ENCODE data around the gene HRG.

The HRG gene

GRCh38 chr3:186663361-186664118 lies 2.3 kb upstream of the HRG start:
- Histone ChIP-seq H3K9ac (ENCODE audit: low read depth, low read length) (no peak overlapping the region), H3K36me3 (ENCODE audit: insufficient read depth, low read length) (no peaks in the 10 kb centered on the region), H3K9me3 (replicated peaks; ENCODE audit: low read length) (no peaks in the 10 kb centered on the region), H3K27me3 (ENCODE audit: control insufficient read depth, insufficient read depth, low read length) (peaks cover 34% of the 10 kb centered on the region), H3K4me3 (ENCODE audit: low read length) (no peak overlapping the region), H3K4me2 (ENCODE audit: low read length) (no peak overlapping the region), H3K4me1 (ENCODE audit: control insufficient read depth, insufficient read depth, low read length) (no peaks in the 10 kb centered on the region)

- no peaks in the 10 kb centered on the region for H3K4me1 ChIP-seq (ENCODE audit: control insufficient read depth, insufficient read depth, low read length)
- H3K9ac ChIP-seq (ENCODE audit: low read depth, low read length), result no peak overlapping the region
- no peak overlapping the region for H3K4me2 ChIP-seq (ENCODE audit: low read length)
- no peaks in the 10 kb centered on the region for H3K36me3 ChIP-seq (ENCODE audit: insufficient read depth, low read length)
- H3K4me3 ChIP-seq (ENCODE audit: low read length), result no peak overlapping the region
- no peaks in the 10 kb centered on the region for H3K9me3 ChIP-seq (replicated peaks; ENCODE audit: low read length)
- peaks cover 34% of the 10 kb centered on the region for H3K27me3 ChIP-seq (ENCODE audit: control insufficient read depth, insufficient read depth, low read length)
Measured at GRCh38 chr3:186664119-186664495, 1.7 kb upstream of the HRG start.

- Histone ChIP-seq H3K4me1 (ENCODE audit: control insufficient read depth, insufficient read depth, low read length) (no peaks in the 10 kb centered on the region), H3K9ac (ENCODE audit: low read depth, low read length) (no peak overlapping the region), H3K4me2 (ENCODE audit: low read length) (no peak overlapping the region), H3K9me3 (replicated peaks; ENCODE audit: low read length) (no peaks in the 10 kb centered on the region), H3K27me3 (ENCODE audit: control insufficient read depth, insufficient read depth, low read length) (peaks cover 34% of the 10 kb centered on the region), H3K4me3 (ENCODE audit: low read length) (no peak overlapping the region), H3K36me3 (ENCODE audit: insufficient read depth, low read length) (no peaks in the 10 kb centered on the region)
Measured at GRCh38 chr3:186664506-186664905, 1.3 kb upstream of the HRG start.

GRCh38 chr3:186668426-186668825 lies 2.6 kb downstream of the HRG start:
- no peaks in the 10 kb centered on the region for H3K9me3 ChIP-seq (replicated peaks; ENCODE audit: low read length)
- peaks cover 39% of the 10 kb centered on the region for H3K27me3 ChIP-seq (ENCODE audit: control insufficient read depth, insufficient read depth, low read length)
- H3K36me3 ChIP-seq (ENCODE audit: insufficient read depth, low read length), result no peaks in the 10 kb centered on the region
- H3K9ac ChIP-seq (ENCODE audit: low read depth, low read length), result no peak overlapping the region
- H3K4me3 ChIP-seq (ENCODE audit: low read length), result no peak overlapping the region
- no peak overlapping the region for H3K4me2 ChIP-seq (ENCODE audit: low read length)
- H3K4me1 ChIP-seq (ENCODE audit: control insufficient read depth, insufficient read depth, low read length), result no peaks in the 10 kb centered on the region

- no peak overlapping the region for H3K4me2 ChIP-seq (ENCODE audit: low read length)
- H3K9me3 ChIP-seq (replicated peaks; ENCODE audit: low read length), result no peaks in the 10 kb centered on the region
- H3K9ac ChIP-seq (ENCODE audit: low read depth, low read length), result no peak overlapping the region
- no peaks in the 10 kb centered on the region for H3K36me3 ChIP-seq (ENCODE audit: insufficient read depth, low read length)
- peaks cover 40% of the 10 kb centered on the region for H3K27me3 ChIP-seq (ENCODE audit: control insufficient read depth, insufficient read depth, low read length)
- H3K4me3 ChIP-seq (ENCODE audit: low read length), result no peak overlapping the region
- H3K4me1 ChIP-seq (ENCODE audit: control insufficient read depth, insufficient read depth, low read length), result no peaks in the 10 kb centered on the region
Measured at GRCh38 chr3:186669378-186670084, 3.7 kb downstream of the HRG start.

GRCh38 chr3:186670155-186670554 lies 4.3 kb downstream of the HRG start:
- H3K4me3 ChIP-seq (ENCODE audit: low read length), result no peak overlapping the region
- H3K9ac ChIP-seq (ENCODE audit: low read depth, low read length), result no peak overlapping the region
- H3K4me1 ChIP-seq (ENCODE audit: control insufficient read depth, insufficient read depth, low read length), result no peaks in the 10 kb centered on the region
- H3K9me3 ChIP-seq (replicated peaks; ENCODE audit: low read length), result no peaks in the 10 kb centered on the region
- H3K36me3 ChIP-seq (ENCODE audit: insufficient read depth, low read length), result no peaks in the 10 kb centered on the region
- no peak overlapping the region for H3K4me2 ChIP-seq (ENCODE audit: low read length)
- H3K27me3 ChIP-seq (ENCODE audit: control insufficient read depth, insufficient read depth, low read length), result peaks cover 43% of the 10 kb centered on the region

- H3K9me3 ChIP-seq (replicated peaks; ENCODE audit: low read length), result no peaks in the 10 kb centered on the region
- H3K4me3 ChIP-seq (ENCODE audit: low read length), result no peak overlapping the region
- H3K4me1 ChIP-seq (ENCODE audit: control insufficient read depth, insufficient read depth, low read length), result no peaks in the 10 kb centered on the region
- H3K27me3 ChIP-seq (ENCODE audit: control insufficient read depth, insufficient read depth, low read length), result peaks cover 36% of the 10 kb centered on the region
- H3K36me3 ChIP-seq (ENCODE audit: insufficient read depth, low read length), result no peaks in the 10 kb centered on the region
- H3K9ac ChIP-seq (ENCODE audit: low read depth, low read length), result no peak overlapping the region
- H3K4me2 ChIP-seq (ENCODE audit: low read length), result no peak overlapping the region
Measured at GRCh38 chr3:186671051-186671450, 5.2 kb downstream of the HRG start.

- Histone ChIP-seq H3K4me2 (ENCODE audit: low read length) (no peak overlapping the region), H3K36me3 (ENCODE audit: insufficient read depth, low read length) (no peaks in the 10 kb centered on the region), H3K9me3 (replicated peaks; ENCODE audit: low read length) (no peaks in the 10 kb centered on the region), H3K9ac (ENCODE audit: low read depth, low read length) (no peak overlapping the region), H3K4me3 (ENCODE audit: low read length) (no peak overlapping the region), H3K27me3 (ENCODE audit: control insufficient read depth, insufficient read depth, low read length) (peaks cover 38% of the 10 kb centered on the region), H3K4me1 (ENCODE audit: control insufficient read depth, insufficient read depth, low read length) (no peaks in the 10 kb centered on the region)
Measured at GRCh38 chr3:186678604-186679003, 12.8 kb downstream of the HRG start.

- H3K36me3 ChIP-seq (ENCODE audit: insufficient read depth, low read length), result no peaks in the 10 kb centered on the region
- H3K27me3 ChIP-seq (ENCODE audit: control insufficient read depth, insufficient read depth, low read length), result peaks cover 32% of the 10 kb centered on the region
- H3K4me3 ChIP-seq (ENCODE audit: low read length), result no peak overlapping the region
- H3K9me3 ChIP-seq (replicated peaks; ENCODE audit: low read length), result no peaks in the 10 kb centered on the region
- no peak overlapping the region for H3K4me2 ChIP-seq (ENCODE audit: low read length)
- H3K4me1 ChIP-seq (ENCODE audit: control insufficient read depth, insufficient read depth, low read length), result no peaks in the 10 kb centered on the region
- H3K9ac ChIP-seq (ENCODE audit: low read depth, low read length), result no peak overlapping the region
Measured at GRCh38 chr3:186679151-186679550, 13.3 kb downstream of the HRG start.

GRCh38 chr3:186680869-186681268 lies 15.1 kb downstream of the HRG start:
- Histone ChIP-seq H3K4me1 (ENCODE audit: control insufficient read depth, insufficient read depth, low read length) (no peaks in the 10 kb centered on the region), H3K27me3 (ENCODE audit: control insufficient read depth, insufficient read depth, low read length) (peaks cover 21% of the 10 kb centered on the region), H3K4me3 (ENCODE audit: low read length) (no peak overlapping the region), H3K36me3 (ENCODE audit: insufficient read depth, low read length) (no peaks in the 10 kb centered on the region), H3K9ac (ENCODE audit: low read depth, low read length) (no peak overlapping the region), H3K9me3 (replicated peaks; ENCODE audit: low read length) (no peaks in the 10 kb centered on the region), H3K4me2 (ENCODE audit: low read length) (no peak overlapping the region)

GRCh38 chr3:186682812-186683211 lies 17.0 kb downstream of the HRG start:
- H3K4me3 ChIP-seq (ENCODE audit: low read length), result no peak overlapping the region
- H3K36me3 ChIP-seq (ENCODE audit: insufficient read depth, low read length), result no peaks in the 10 kb centered on the region
- peaks cover 21% of the 10 kb centered on the region for H3K27me3 ChIP-seq (ENCODE audit: control insufficient read depth, insufficient read depth, low read length)
- no peak overlapping the region for H3K4me2 ChIP-seq (ENCODE audit: low read length)
- no peak overlapping the region for H3K9ac ChIP-seq (ENCODE audit: low read depth, low read length)
- no peaks in the 10 kb centered on the region for H3K9me3 ChIP-seq (replicated peaks; ENCODE audit: low read length)
- H3K4me1 ChIP-seq (ENCODE audit: control insufficient read depth, insufficient read depth, low read length), result no peaks in the 10 kb centered on the region

- H3K4me3 ChIP-seq (ENCODE audit: low read length), result no peak overlapping the region
- no peaks in the 10 kb centered on the region for H3K9me3 ChIP-seq (replicated peaks; ENCODE audit: low read length)
- no peaks in the 10 kb centered on the region for H3K4me1 ChIP-seq (ENCODE audit: control insufficient read depth, insufficient read depth, low read length)
- H3K9ac ChIP-seq (ENCODE audit: low read depth, low read length), result no peak overlapping the region
- H3K4me2 ChIP-seq (ENCODE audit: low read length), result no peak overlapping the region
- H3K27me3 ChIP-seq (ENCODE audit: control insufficient read depth, insufficient read depth, low read length), result peaks cover 18% of the 10 kb centered on the region
- no peaks in the 10 kb centered on the region for H3K36me3 ChIP-seq (ENCODE audit: insufficient read depth, low read length)
Measured at GRCh38 chr3:186683979-186684378, 18.2 kb downstream of the HRG start.
